Activated T-helper 1 cell treated with anti-CD3 and anti-CD28 coated beads, Interleukin-2, amount 50 U/mL, for 16 hours (primary cell): ENCODE results near the gene RIPOR2.
"Not testable (repeated sequence)": the region's sequence is repeated elsewhere in the genome, so short reads cannot be mapped to it uniquely, and the experiment has no call there.

Experiments
- DNase-seq, 2 donors: peaks; one replicate each; pipeline ENCODE4 v3.0.0-alpha.2; 2020; ENCODE audit warnings: low read depth in 1 of 2, low spot score in 1 of 2

The RIPOR2 gene

DNA sequence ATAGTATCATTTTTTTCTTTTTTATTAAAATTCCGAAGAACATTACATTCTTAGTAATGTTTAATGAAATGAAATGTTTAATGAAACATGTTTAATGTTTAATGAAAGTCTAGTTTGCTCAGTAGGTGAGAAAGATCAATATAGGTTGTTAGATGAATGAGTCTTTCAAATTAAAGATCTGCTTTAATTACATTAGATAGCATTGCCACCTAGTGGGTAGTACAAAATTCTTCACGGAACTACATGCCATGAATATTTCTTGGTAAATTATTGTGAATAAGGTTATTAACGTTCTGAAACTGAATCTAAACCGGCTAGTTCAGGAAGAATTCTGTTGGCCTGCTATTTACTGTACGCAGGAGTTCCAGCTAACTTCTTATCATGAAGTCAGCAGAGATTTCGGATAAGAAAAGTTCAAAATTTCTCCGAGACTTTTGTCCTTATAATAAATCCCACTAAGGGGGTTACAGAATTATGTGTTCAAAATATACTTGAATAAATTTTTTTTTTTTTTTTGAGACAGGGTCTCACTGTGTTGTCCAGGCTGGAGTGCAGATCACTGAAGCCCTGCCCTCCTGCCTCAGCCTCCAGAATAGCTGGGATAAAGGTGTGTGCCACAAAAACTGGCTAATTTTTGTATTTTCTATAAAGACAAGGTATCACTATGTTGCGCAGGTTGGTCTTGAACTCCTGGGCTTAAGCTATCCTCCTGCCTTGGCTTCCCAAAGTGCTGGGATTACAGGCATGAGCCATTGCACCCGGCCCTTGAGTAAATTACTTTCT, 168.9 kb downstream of the RIPOR2 start:
- DNase-seq = no peak

DNA sequence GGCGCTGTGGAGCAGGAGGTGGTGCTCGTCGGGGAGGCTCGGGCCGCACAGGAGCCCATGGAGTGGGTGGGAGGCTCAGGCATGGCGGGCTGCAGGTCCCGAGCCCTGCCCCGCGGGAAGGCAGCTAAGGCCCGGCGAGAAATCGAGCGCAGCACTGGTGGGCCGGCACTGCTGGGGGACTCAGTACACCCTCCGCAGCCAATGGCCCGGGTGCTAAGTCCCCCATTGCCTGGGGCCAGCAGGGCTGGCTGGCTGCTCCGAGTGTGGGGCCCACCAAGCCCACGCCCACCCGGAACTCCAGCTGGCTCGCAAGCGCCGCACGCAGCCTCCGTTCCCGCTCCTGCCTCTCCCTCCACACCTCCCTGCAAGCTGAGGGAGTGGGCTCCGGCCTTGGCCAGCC, 169.8 kb downstream of the RIPOR2 start:
- not testable (repeated sequence) for DNase-seq

DNA sequence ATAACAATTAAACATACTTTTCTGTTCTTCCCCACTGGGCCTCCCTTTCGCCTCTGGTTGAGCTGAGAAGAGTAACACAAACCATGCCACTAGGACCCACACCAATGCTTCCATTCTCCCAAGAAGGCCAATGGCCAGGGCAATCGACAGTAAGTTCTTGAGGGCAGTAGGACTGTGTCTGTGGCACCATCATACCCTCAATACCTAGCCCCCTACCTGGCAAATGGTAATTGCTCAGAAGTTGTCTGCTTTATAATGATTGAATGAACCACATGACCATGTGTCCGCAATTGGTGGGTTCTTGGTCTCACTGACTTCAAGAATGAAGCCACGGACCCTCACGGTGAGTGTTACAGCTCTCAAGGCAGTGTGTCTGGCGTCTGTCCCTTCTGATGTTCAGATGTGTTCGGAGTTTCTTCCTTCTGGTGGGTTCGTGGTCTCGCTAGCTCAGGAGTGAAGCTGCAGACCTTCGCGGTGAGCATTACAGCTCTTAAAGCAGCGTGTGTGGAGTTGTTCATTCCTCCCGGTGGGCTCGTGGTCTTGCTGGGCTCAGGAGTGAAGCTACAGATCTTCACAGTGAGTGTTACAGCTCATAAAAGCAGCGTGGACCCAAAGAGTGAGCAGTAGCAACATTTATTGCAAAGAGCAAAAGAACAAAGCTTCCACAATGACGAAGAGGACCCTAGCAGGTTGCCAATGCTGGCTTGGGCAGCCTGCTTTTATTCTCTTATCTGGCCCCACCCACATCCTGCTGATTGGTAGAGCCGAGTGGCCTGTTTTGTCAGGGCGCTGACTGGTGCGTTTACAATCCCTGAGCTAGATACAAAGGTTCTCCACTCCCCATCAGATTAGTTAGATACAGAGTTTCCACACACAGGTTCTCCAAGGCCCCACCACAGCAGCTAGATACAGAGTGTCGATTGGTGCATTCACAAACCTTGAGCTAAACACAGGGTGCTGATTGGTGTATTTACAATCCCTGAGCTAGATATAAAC, 170.6 kb downstream of the RIPOR2 start:
- DNase-seq = not testable (repeated sequence)

DNA sequence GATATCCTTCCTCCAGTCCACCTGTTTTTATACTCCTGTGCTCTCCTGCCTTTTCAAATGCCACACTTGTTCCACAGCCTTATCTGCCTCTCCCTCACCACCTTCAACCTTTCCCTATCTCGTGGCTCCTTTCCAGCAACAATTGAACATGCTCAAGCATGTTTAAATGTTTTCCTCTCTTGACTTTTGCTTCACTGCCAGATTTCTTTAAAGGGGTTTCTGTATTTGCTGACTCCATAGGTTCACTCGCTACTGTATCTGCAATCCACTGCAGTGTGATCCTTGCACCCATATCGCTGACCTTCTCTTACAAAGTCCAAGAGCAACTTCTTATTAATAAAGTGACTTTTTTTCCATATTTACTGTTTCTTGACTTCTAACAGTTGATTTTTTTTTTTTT, 172.2 kb downstream of the RIPOR2 start:
- no peak for DNase-seq

DNA sequence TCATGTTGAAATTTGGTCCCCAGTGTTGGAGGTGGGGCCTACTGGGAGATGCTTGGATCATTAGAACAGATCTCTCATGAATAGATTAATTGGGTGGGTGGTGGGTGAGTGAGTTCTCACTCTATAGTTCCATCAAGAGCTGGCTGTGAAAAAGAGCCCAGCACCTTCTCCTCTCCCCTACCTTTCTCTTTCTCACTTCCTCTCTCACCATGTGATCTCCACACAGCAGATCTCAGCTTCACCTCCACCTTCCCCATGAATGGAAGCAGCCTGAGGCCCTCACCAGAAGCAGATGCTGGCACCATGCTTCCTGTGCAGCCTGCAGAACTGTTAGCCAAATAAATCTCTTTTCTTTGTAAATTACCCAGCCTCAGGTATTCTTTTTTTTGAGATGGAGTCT, 173.9 kb downstream of the RIPOR2 start:
- DNase-seq = no peak

DNA sequence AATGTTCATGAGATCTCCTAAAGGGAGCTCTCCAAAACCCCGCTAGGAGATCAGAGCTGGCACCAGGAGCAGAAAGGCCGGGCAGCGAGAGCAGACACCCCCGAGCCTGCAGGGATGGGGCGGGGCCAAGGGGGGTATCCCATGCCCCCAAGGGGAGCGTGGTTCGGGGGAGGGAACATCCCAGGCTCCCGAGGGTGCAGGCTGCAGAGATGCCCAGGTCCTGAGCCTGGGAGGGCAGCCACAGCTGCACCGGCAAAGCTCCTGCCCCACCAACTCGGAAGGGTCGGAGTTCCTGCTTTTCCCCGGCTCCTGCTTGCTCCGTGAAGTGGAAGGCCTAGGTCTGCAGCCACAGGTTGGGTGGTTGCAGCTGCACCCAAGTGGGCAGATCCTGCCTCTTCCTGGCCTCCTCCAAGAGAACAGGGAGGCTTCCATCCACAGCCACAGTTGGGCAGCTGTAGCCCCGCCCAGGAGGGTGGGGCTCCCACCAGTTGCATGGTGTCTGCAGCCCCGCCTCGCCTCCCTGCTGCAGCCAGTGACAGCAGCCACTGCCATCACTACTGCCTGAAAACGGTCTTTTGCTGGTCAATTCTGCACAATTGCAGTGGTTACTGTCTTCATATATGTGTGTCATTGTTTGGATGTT, 174.4 kb downstream of the RIPOR2 start:
- no peak for DNase-seq

DNA sequence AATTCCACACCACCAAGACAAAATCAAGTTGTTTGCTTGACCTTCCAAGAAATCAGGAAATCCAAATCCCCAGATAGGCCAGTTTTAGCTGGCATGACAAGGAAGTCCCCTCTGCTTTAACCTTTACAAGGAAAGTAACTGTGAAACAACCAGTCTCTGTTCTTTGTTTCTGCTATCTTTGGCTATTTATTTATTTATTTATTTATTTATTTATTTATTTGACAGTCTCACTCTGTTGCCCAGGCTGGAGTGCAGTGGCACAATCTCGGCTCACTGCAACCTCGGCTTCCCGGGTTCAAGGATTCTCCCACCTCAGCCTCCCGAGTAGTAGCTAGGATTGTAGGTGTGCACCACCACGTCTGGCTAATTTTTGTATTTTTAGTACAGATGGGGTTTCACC, 175.6 kb downstream of the RIPOR2 start:
- no peak for DNase-seq

DNA sequence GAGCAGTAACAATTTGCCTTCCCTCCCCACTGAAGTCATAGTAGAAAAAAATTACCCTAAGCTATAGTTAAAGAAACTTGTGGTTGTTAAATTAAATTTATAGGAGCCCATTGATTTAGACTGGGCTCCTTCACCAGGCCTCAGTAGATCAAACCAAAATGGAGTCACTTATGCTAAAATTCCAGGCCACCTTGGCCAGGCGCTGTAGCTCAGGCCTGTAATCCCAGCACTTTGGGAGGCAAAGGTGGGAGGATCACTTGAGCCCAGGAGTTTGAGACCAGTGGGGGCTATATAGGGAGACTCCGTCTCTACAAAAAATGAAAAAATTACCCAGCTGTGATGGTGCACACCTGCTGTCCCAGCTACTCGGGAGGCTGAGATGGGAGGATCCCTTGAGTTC, 176.0 kb downstream of the RIPOR2 start:
- no peak for DNase-seq

DNA sequence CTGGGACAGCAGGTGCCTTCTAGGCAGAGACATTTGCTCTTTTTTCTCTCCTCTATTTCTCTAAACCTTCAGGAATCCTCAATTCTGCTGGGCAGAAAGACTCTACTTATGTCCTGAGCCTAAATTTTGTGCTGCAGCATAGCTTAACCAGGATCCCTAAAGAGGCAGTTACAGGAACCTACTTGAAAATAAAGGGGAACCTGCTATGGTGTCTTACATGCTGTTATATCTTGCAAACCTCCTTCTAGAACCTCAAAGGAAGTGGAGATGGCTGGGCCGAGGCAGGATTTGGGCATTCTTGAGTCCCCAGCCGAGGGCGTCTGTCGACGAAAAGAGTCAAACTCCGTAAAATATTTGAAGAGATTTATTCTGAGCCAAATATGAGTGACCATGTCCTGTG, 178.1 kb downstream of the RIPOR2 start:
- DNase-seq = no peak

DNA sequence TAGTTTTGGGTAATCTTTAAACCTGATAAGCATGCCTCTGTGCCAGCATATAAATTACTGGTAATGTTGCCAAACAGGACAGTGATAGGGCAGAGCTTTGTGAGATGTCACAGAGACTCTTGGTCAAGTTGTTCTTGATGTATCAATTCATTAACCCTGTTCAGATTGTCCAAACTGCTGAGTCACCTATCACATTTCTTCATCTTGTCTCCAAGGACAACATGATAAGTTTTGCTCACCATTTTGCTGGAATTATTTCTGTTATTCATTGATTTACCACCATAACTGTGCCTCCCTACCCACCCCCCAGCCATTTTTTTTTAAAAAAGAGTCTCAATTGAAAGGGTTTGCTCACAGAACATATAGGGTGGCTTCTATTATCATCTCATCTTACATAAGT, 180.5 kb downstream of the RIPOR2 start:
- no peak for DNase-seq

DNA sequence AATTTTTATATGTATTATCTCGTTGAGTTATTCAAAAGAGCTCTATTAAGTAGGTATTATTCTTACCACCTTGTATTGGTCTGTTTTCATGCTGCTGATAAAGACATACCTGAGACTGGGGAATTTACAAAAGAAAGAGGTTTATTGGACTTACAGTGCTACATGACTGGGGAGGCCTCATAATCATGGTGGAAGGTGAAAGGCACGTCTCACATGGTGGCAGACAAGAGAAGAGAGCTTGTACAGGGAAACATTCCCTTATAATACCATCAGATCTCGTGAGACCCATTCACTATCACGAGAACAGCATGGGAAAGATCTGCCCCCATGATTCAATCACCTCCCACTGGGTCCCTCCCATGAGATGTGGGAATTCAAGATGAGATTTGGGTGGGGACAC, 181.4 kb downstream of the RIPOR2 start:
- not testable (repeated sequence) for DNase-seq
